ENCODE results near the gene UBE2E2. TPM values are rescaled to one million over a fixed set of nuclear protein-coding genes. Genes with fewer than 3 reads are reported as not detected.

The UBE2E2 gene
- total RNA-seq, 1 donor from 2014 or later: 45.9 TPM

- H3K27ac ChIP-seq: no peak overlapping the region
- TF ChIP-seq CTCF (IDR thresholded peaks at IDR 0.05): no peak
- ATAC-seq (no peak), DNase-seq (no peak)
- no peaks in the 10 kb centered on the region for H3K27me3 ChIP-seq
- H3K4me3 ChIP-seq: no peak overlapping the region
- no peaks in the 10 kb centered on the region for H3K4me1 ChIP-seq
- H3K9me3 ChIP-seq: no peaks in the 10 kb centered on the region
- H3K36me3 ChIP-seq: no peaks in the 10 kb centered on the region
- intact Hi-C loops (cut with DNase I): no loop called here
Measured at GRCh38 chr3:23573827-23574226, 370.7 kb downstream of the UBE2E2 start.

GRCh38 chr3:23574822-23575315 is 371.7 kb downstream of the UBE2E2 start:
- no peak for TF ChIP-seq CTCF (IDR thresholded peaks at IDR 0.05)
- intact Hi-C loops (cut with DNase I): no loop called here
- DNase-seq: no peak
- Histone ChIP-seq H3K27me3 (no peaks in the 10 kb centered on the region), H3K9me3 (no peaks in the 10 kb centered on the region), H3K27ac (no peak overlapping the region), H3K4me1 (no peaks in the 10 kb centered on the region), H3K4me3 (no peak overlapping the region), H3K36me3 (no peaks in the 10 kb centered on the region)
- no peak for ATAC-seq

- intact Hi-C loops (cut with DNase I): no loop called here
- no peaks in the 10 kb centered on the region for H3K36me3 ChIP-seq
- ATAC-seq (no peak), DNase-seq (no peak)
- H3K4me3 ChIP-seq: no peak overlapping the region
- H3K4me1 ChIP-seq: no peaks in the 10 kb centered on the region
- H3K27ac ChIP-seq: no peak overlapping the region
- no peak for TF ChIP-seq CTCF (IDR thresholded peaks at IDR 0.05)
- no peaks in the 10 kb centered on the region for H3K27me3 ChIP-seq
- H3K9me3 ChIP-seq: no peaks in the 10 kb centered on the region
Measured at GRCh38 chr3:23575697-23576096, 372.6 kb downstream of the UBE2E2 start.

GRCh38 chr3:23576379-23576959 is 373.3 kb downstream of the UBE2E2 start:
- Histone ChIP-seq H3K4me3 (no peak overlapping the region), H3K36me3 (no peaks in the 10 kb centered on the region), H3K27me3 (no peaks in the 10 kb centered on the region), H3K4me1 (no peaks in the 10 kb centered on the region), H3K27ac (no peak overlapping the region), H3K9me3 (no peaks in the 10 kb centered on the region)
- ATAC-seq (no peak), DNase-seq (no peak)
- TF ChIP-seq CTCF (IDR thresholded peaks at IDR 0.05): no peak
- intact Hi-C loops (cut with DNase I): no loop called here

GRCh38 chr3:23580096-23580713 is 377.1 kb downstream of the UBE2E2 start:
- Histone ChIP-seq H3K4me3 (no peak overlapping the region), H3K27me3 (no peaks in the 10 kb centered on the region), H3K4me1 (no peaks in the 10 kb centered on the region), H3K27ac (no peak overlapping the region), H3K9me3 (no peaks in the 10 kb centered on the region), H3K36me3 (no peaks in the 10 kb centered on the region)
- no peak for ATAC-seq
- no peak for DNase-seq
- TF ChIP-seq CTCF (IDR thresholded peaks at IDR 0.05): no peak
- intact Hi-C loops (cut with DNase I): no loop called here

All from upper lobe of right lung (tissue), 1 donor.